GM19395 (cell line): Measurements from ENCODE around the gene PRR19.
A peak's percentile ranks its signal among the peaks of the same experiment; 100 is the strongest.
"Not testable (repeated sequence)": the region's sequence is repeated elsewhere in the genome, so short reads cannot be mapped to it uniquely, and the experiment has no call there.

Experiments used
- ATAC-seq: cut with Tn5 transposase; IDR thresholded peaks from one replicate; pipeline ENCODE4 v1.9.1; 2021; ENCODE audit warnings: mild to moderate bottlenecking, moderate library complexity; ENCODE audit not compliant: unreplicated experiment

Gene PRR19

GRCh38 chr19:42324655-42325307 lies 22.8 kb downstream of the PRR19 start:
- ATAC-seq = no peak

DNA sequence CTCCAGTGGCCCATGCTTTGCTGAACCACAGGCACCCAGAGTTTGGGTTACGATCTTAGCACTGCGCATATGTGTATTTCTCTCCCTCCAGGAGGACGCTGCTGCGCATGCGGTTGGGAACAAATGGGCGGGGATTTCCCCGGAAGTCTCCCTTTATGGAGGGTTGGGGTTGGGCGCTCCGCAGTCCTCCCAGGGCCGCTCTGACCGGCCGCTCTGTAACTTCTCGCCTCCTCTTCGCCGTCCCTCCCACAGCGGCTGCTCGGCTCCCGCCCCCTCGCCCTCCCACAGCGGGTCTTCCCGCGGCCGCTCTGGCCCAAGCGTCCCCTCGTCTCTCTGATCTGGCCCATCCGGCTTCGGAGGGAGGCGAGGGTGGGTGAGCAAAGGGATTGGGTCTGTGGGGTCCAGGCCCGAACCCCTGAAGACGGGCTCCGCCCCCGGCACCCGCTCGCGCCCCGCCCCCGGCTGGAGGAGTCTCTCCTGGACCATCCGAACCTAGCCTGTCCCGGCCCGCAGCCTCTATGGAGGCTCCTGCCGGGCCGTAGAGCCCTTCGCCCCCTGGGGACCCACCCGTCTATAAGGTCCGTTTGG lies 23.5 kb downstream of the PRR19 start, which contains the start of gene MEGF8:
Gene MEGF8, plus strand, starts transcription at position 328 of the 588 bp plus-strand sequence. CDS start 609 bp downstream, outside the sequence.
- ATAC-seq = peak; percentile 91

GRCh38 chr19:42325896-42326771 lies 24.2 kb downstream of the PRR19 start:
- peak; percentile 11 for ATAC-seq

GRCh38 chr19:42326969-42327368 lies 25.0 kb downstream of the PRR19 start:
- no peak for ATAC-seq

DNA sequence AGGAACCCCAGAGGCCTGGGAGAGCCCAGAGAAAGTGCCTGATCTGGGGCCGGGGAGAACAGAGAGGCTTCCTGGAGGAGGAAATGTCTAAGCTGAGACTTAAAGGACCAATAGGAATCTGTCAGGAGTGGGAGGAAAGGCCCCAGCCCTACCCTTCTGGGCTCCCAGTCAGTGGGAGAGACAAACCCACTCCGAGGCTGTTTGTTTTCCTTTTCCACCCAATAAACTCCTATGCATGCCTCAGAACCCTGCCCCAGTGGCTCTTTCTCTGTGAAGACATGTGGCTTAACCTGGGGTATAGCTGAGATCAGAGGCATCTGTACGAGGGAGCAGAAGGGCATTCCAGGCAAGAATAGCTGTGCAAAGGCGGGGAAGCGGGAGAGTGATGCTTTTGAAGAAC lies 25.4 kb downstream of the PRR19 start:
- no peak for ATAC-seq

GRCh38 chr19:42328106-42328505 lies 26.2 kb downstream of the PRR19 start:
- ATAC-seq = no peak

DNA sequence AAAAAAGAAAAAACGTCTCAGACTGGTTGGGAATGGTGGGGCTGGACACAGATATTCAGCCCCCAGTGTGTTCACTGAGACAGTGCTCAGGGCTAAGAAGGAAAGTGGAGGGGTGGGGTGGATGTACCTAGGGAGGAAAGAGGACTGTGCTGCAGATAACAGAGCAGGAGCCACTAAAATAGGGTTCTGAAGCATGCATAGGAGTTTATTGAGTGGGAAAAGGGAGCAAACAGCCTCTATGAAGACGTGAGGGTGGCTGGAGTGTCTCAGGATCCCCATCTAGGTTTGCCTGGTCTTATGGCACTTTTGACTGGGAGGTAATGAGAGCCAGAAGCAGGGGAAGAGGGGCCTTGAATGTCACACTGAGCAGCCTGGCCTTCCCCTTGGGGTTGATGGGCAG lies 26.9 kb downstream of the PRR19 start:
- no peak for ATAC-seq

DNA sequence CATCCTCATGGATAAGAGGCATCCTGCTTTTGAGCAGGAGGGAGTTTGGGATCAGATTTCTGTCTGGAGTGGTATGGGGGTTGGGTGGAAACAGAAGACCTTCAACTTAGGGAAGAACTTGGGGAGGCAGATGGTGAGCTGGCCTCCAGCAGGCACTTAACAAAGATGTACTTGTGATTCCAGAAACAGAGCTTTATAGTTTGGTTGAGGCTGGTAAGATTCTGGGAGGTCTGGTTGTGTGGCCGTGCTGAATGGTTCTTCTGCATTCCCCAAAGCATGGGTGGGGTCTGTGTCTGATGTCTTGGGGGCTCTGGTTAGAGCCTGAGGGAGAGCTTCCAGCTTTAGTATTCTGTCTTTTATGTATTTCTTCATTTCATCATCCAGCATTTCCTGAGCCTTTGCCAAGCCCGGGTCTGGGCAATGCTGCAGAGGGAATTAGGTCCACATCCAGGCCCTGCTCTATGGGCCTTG lies 28.3 kb downstream of the PRR19 start:
- ATAC-seq = no peak

DNA sequence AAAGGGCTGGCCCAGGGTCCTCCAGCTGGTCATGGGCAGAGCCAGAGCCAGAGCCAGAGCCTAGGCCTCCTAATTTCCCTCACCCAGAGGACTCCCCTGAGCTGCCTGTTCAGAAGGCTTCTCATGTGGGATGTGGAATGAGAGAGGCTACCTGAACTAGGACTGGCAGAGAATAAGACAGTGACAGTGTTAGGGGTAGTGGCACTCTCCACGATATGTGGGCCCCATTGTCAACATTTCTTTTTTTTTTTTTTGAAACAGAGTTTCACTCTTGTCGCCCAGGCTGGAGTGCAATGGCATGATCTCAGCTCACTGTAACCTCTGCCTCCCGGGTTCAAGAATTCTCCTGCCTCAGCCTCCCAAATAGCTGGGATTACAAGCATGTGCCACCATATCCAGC lies 29.4 kb downstream of the PRR19 start:
- ATAC-seq = not testable (repeated sequence)

- ATAC-seq = no peak
Observed at GRCh38 chr19:42332059-42332458, 30.1 kb downstream of the PRR19 start.

DNA sequence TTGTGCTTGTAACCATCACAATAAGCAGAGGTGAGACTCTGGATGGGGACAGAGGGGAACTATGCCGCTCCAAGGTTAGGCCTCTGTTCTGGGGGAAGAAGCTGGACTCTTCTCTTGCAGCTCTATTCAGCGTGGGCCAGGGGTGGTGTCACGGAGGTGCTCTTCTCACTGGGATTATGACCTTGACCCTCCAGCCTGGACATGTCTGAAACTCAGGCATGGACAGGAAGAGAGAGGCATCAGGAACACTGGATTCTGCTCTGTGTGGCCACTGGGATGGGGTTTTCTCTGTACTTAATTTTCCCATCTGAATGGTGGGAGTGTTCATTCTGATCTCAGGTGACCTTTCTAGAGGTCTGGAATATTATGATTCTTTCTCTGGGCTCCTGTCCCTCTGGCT lies 31.1 kb downstream of the PRR19 start:
- ATAC-seq = no peak

DNA sequence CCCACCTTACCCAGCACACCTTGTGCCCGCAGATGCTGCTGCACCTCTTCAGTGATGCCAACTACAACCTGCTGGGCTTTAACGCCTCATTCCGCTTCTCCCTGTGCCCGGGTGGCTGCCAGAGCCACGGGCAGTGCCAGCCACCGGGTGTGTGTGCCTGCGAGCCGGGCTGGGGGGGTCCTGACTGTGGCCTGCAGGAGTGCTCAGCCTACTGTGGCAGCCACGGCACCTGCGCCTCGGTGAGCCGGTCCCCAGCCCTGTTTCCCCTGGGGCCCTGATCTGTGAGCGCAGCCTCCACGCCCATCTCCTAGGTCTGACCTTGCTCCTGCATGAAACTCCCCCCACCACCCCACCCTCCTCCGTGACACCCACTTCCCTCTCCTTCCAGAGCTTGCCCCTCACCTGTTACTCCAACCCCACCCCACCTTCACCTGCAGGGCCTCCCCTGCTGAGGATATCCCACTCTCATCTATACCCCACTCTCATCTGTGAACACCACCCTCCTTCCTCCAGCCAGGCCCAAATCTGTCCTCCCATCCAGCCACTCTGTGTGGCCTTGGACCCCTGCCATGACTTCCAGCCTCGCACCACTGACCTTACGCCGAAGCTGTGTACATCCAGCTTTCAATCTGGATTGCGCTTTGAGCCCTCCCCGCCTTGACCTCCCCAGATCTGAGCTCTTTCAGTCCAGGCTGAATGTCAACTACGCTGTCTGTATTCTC lies 32.2 kb downstream of the PRR19 start:
- no peak for ATAC-seq

- no peak for ATAC-seq
Observed at GRCh38 chr19:42334697-42335373, 32.9 kb downstream of the PRR19 start.

- ATAC-seq = no peak
Observed at GRCh38 chr19:42335374-42335936, 33.5 kb downstream of the PRR19 start.

- no peak for ATAC-seq
Observed at GRCh38 chr19:42335971-42336370, 34.0 kb downstream of the PRR19 start.

GRCh38 chr19:42339126-42339860 lies 37.4 kb downstream of the PRR19 start:
- not testable (repeated sequence) for ATAC-seq

GRCh38 chr19:42339922-42340321 lies 38.0 kb downstream of the PRR19 start:
- ATAC-seq = not testable (repeated sequence)

GRCh38 chr19:42343344-42344110 lies 41.6 kb downstream of the PRR19 start:
- ATAC-seq = no peak
